HG03108 (cell line): ENCODE data around the gene ABCC1.
"Not testable (repeated sequence)": the region's sequence is repeated elsewhere in the genome, so short reads cannot be mapped to it uniquely, and the experiment has no call there.

ENCODE experiments used
- ATAC-seq: cut with Tn5 transposase; IDR thresholded peaks from one replicate; pipeline ENCODE4 v1.9.1; 2021; ENCODE audit warnings: moderate library complexity; ENCODE audit not compliant: unreplicated experiment

Gene ABCC1

GRCh38 chr16:16148755-16149154 is 199.3 kb downstream of the ABCC1 start:
- no peak for ATAC-seq

DNA sequence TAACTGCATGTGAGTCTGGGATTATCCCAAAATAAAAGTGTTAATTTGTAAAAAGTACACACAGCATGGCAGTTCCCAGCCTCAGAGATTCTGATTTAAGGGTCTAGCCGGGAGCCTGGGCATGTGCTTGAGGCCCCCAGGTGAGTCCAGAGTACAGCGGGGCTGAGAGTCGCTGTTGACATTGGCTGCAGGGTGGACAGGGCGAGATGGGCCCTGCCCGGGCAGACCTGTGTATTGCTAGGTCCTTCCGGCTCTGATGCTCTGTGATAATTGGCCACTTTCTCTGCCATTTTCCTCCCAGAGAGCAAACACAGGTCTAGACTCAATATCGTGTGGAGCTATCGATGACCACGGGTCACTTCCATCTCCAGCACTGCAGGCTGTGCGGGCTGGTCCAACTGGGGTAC is 200.3 kb downstream of the ABCC1 start:
- no peak for ATAC-seq

GRCh38 chr16:16150117-16150877 is 200.9 kb downstream of the ABCC1 start:
- no peak for ATAC-seq

GRCh38 chr16:16150878-16151152 is 201.4 kb downstream of the ABCC1 start:
- ATAC-seq, result no peak

- ATAC-seq, result no peak
Measured at GRCh38 chr16:16151315-16151714, 201.9 kb downstream of the ABCC1 start.

DNA sequence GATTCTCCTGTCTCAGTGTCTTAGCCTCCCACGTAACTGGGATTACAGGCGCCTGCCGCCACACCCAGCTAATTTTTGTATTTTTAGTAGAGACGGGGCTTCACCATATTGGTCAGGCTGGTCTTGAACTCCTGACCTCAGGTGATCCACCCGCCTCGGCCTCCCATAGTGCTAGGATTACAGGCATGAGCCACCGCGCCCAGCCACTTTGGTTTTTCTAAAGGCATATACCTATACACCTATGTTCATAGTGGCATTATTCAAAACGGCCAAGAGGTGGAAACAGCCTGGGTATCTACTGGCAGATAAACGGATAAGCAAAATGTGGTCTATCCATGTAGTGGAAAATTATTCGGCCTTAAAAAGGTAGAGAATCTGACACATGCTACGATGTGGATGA is 203.6 kb downstream of the ABCC1 start:
- ATAC-seq, result not testable (repeated sequence)

DNA sequence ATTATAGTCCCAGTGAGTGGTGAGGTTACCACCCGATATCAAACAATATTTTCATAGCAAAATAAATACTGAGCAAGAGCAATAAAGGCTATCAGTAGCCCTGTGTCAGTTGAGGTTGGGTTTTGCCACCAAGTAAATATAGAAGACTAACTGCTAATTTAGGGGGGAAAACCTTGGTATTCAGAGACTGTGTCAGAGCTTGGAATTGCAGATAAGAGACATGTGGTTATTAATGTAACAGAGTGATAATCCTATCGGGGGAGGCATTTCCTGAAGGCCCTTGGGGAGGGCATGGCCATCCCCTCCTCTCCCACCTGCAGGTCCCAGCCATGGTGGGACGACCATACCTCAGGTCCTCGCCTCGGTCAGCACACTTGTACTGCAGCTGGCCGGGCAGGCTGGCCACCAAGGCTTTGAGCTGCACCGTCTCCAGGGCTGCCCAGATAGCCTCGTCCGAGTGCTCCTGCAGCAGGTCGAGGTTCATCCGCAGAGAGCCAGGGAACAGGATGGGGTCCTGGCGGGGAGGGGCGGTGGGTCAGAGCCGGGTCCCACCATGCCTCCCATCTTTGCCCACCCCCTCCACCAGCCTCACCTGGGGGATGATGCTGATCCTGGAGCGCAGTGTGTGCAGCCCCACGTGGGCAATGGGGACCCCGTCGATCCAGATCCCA is 205.0 kb downstream of the ABCC1 start:
- ATAC-seq, result no peak

GRCh38 chr16:16155234-16155633 is 205.8 kb downstream of the ABCC1 start:
- ATAC-seq, result no peak

DNA sequence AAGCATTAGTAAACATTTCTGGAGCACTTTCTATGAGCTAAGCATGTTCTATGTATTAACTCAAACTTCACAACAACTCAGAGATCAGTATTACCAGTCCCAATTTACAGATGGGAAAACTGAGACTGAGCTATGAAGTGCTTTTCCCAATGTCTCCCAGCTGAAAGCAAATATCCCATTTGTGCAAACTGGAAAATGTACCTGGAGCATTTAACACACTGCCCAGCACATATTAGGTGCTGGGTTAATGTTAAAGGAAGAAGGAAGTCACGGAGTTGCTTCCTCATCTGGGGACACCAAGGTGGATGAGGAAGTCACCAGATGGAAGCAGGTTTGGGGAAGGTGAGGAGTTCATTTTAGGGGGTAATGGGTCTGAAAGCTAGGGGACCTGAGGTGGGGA is 207.8 kb downstream of the ABCC1 start:
- ATAC-seq, result no peak

- no peak for ATAC-seq
Measured at GRCh38 chr16:16158082-16158658, 208.8 kb downstream of the ABCC1 start.

- ATAC-seq, result no peak
Measured at GRCh38 chr16:16158741-16159374, 209.4 kb downstream of the ABCC1 start.

- ATAC-seq, result no peak
Measured at GRCh38 chr16:16159662-16160061, 210.2 kb downstream of the ABCC1 start.

DNA sequence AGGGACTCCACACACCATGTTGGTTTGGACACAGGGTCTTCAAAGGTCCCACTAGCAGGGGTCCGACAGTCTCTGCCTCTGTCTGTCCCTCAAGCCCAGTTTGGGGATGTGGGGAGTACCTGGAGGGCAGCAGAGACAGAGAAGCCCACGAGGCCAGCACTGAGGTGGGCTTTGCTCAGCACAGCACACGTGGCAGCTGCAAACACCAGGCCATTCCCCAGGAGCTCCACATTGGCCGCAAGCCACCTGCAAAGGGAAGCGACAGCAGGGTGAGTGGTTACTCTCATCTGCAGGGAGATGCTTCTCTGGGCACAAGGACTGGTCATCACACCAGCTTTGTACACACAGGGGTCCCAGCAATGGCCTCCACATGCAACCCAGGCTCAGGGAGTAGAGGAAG is 211.9 kb downstream of the ABCC1 start:
- no peak for ATAC-seq

GRCh38 chr16:16161840-16162239 is 212.4 kb downstream of the ABCC1 start:
- ATAC-seq, result not testable (repeated sequence)

DNA sequence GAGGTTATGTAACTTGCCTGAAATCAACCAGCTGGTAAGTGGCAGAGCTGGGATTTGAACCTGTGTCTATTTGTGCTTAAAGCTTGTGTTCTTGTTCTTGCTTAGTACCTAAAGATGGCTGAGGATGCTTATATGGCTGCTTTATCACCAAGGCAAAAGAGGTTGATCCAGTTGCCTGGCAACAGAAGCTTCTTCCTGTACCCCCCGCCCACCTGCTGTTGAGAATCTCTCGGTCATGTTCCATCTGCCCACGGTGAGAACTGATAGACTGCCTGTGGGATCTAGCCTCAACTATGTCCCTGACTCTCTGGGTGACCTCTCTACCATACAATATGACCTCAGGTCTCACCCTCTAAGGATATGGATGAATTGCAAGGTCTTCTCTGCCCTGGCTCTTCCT is 213.2 kb downstream of the ABCC1 start:
- ATAC-seq, result no peak

DNA sequence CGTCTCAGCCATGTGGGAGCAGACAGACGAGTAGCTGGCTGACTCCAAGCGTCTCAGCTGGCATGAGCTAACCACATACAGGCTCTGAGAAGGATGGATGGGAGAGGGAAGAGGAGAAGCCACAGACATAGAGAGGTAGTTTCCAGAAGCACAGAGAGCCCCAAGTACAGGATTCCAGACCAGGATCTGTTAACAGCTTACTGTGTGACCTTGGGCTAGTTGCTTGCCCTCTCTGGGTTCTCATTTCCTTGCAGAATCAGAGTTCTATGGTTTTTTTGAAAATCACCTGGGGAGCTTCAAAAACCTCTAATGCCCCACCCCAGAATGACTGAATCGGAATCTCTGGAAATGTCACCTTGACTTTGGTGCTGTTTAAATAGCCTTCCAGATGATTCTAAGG is 213.7 kb downstream of the ABCC1 start:
- no peak for ATAC-seq

DNA sequence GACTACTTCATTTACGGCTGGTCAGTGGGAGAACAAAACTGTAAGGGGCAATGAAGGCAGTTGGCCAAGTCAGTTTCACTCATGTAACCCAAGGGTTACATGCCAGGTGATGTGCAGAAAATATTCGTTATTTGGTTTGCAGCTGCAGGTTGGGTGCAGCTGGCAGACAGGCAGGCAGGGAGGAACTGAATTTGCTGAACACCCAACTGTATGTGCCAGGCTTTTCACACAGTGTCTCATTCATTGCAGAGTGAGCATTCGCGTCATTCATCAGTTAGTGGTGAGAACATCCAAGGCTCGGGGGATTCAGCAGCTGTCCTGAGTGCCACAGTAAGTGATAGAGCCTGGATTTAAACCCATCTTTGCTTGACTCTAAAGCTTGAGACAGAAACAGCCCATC is 214.2 kb downstream of the ABCC1 start:
- ATAC-seq, result no peak

GRCh38 chr16:16164243-16164642 is 214.8 kb downstream of the ABCC1 start:
- no peak for ATAC-seq

GRCh38 chr16:16166085-16166484 is 216.7 kb downstream of the ABCC1 start:
- ATAC-seq, result no peak

GRCh38 chr16:16166949-16167348 is 217.5 kb downstream of the ABCC1 start:
- ATAC-seq, result no peak

DNA sequence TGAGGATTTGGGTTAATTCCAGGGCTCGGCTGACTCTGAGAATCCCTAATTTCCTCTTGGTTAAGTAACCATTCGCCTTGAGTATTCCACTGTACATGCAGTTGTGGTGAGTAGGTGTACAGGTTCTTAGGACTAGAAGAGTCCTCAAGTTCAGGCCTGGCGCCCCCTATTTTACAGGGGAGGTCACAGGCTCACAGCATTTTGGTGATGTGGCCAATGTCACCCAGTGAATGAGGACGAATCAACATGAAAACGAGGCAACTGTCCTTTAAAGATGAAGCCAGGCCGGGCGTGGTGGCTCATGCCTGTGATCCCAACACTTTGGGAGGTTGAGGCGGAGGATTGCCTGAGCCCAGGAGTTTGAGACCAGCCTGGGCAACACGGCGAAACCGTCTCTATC is 218.5 kb downstream of the ABCC1 start:
- no peak for ATAC-seq

GRCh38 chr16:16168431-16168830 is 219.0 kb downstream of the ABCC1 start:
- no peak for ATAC-seq
